Midbrain (tissue), 1 donor: ENCODE measurements around the gene ZNF474.
"Not testable (repeated sequence)": the region's sequence is repeated elsewhere in the genome, so short reads cannot be mapped to it uniquely, and the experiment has no call there.

Experiments
- DNase-seq: peaks from one replicate; lab custom pipeline; 2025; lab: John Stamatoyannopoulos, UW

Gene ZNF474

DNA sequence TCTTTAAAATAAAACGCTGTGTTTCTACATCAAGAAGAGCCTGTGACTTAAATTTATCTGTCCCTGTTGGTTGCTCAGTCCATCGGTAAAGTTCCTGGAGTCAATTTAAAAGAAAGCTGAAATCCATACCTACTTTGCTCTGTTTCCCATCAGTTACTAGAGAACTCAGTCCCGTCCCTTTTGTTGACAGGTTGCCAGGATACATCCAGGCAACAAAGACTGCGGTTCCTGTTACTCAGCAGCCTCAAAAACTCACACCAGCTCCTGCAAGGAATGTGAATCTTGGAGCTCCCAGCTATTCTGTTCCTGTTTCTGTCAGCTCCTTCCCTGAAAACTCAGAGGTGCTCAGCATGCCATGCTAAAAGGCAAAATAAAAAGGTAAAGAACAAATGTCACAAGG, at the start of gene ZNF474:
Gene ZNF474 (plus strand): TSS at position 241 of the 400 bp plus-strand sequence. CDS start 22,445 bp downstream, outside the sequence.
- DNase-seq, result no peak

DNA sequence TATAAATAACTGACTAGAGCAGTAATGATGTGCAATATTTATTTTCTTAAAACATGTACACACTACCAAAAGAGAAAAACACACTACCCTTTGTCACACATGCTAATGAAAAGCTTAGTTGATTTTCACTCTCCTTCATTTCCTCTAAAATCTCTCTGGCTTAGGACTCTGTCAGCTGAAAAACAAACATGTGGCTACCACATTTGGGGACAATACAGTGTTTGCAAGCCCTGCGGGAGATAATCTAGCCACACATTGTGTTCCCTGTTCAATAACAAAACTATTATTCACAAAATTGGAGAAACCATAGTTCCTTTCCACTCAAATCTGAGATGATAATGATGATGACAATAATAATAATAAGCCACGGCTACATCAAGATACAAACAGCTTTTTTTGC, 47.8 kb upstream of the ZNF474 start:
- no peak for DNase-seq

DNA sequence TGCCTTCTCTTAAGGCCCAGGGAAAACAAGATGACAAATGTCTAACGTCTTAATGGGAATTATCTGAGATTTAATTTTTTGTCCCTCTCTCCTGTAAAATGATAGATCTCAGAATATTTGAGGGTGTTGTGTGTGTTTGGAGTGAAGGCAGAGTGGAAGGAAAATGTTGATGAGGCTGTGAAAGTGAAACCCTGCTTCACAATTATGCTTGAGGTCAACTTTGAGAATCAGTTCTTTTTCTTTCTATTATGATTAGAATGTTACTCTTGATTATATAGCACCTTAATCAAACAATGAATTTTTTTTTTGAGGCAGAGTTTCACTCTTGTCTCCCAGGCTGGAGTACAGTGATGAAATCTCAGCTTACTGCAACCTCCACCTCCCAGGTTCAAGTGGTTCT, 45.8 kb upstream of the ZNF474 start:
- no peak for DNase-seq

DNA sequence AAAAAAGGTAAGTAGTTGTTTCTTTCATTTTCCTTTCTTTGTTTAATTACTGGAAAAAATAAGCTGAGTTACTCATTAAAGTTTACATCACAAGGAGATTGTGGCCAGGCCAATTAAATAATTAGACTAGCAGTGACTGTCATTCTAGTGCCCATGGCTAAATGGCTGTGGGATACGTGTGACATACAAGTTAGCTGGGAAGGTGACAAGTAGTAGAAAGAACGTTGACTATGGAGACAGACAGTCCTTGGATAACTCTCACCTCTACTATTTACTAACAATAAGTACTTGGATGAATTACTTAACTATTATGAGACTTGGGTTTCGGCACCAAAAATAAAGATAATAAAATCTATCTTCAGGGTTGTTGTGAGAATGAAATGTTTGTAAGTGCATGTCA, 44.3 kb upstream of the ZNF474 start:
- DNase-seq, result no peak

DNA sequence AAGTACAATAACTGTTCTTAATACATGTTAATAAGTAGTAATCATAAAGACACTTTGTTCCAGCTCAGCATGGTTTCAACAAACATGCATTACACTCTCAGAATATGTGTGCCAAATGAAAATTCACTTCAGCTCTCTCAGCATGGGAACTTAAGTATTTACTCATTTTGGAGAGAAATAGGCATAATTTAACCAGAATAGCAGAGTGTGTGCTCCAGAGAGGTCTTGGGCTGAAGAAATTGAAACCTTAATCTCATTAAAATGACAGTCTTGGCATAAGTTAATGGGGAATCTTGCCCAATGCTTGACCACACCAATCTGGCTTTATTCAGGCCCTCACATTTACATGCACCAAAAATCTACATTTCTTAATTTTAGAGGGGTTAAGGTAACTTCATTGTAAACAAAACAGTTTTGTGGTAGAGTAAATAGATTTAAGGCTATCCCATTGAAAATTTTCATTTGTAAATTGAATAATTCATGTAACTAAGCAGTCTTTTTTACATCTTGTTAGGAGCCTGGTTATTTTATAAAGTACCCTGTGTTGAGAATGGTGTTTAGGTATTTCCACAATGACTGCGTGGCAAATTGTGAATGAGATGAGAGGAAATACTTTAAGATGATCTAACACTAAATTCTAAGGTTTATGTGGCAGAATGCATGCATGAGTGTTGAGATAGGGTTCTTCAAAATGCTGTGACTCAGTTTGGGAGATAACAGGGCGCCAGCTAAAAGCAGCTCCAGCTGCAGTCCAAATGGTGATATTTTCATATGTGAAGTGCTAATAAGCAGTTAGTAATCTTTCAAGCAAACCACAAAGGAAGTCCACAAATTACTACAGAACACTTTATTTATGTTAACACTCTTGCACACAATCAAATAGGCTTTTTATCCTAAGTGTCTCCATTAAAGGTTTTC, 40.0 kb upstream of the ZNF474 start:
- DNase-seq, result no peak

DNA sequence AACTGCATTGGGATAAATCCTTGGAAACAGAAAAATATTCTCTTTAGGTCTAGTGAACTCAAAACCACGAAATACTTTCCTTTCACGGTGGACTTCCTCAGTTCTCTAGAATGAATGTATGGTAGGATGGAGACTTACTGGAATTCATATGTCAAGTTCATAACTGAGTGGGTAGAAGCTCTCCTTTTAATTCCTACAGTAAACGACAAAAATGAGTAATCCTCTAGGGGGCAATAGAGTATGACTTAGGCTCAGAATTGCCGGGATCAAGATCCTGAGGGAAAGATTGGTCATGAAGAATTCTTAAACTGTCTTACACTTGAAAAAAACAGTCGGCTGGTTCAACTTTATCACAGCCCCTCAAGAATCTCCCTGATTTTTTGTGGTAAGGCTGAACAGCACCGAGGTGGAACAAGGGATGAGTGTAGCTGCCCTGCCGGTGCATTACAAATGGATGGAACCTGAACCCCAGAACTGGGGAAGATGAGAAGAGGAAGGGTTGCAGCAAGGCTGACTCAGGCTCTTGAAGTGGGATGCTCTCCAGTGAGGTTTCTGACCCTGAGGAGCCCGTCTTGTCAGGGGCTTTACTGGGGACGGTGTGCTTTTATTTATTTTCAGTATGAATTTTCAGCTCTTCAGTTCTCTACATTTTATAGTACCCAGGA, 37.3 kb upstream of the ZNF474 start:
- peak; percentile 30 for DNase-seq

DNA sequence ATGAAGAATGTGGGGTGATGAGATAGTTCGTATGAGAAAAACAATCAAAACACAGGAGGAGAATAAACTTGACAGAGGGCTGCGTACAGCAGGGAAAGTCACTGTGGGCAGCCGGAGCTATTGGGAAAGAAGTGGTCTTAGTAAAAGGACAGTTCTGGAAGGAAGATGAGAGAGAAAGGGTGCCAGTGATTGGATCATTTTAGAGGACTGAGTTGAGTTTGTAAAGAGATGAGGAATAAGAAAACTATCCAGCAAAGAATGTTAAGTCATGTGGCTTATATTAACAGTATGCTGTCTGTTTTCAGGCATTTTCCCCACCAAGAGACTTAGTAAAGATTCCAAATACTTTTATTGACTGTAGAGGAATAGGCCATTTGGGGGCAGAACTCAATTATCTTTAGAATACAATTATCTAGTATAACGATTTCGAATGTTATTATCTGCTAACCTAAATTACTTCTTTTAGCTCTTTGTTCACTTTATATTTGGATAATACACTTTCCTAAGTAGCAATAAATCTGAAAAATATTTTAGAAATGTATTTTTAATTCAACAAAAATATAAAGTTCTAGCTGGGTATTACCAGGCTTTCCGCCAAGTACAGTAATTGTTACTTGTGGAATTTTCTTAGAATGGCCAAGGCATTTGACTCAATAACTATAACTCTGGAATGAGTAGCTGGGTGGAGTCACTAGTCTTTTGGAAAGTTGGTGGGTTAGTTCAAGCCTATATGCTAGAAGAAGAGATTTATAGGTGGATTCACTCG, 35.7 kb upstream of the ZNF474 start:
- no peak for DNase-seq

DNA sequence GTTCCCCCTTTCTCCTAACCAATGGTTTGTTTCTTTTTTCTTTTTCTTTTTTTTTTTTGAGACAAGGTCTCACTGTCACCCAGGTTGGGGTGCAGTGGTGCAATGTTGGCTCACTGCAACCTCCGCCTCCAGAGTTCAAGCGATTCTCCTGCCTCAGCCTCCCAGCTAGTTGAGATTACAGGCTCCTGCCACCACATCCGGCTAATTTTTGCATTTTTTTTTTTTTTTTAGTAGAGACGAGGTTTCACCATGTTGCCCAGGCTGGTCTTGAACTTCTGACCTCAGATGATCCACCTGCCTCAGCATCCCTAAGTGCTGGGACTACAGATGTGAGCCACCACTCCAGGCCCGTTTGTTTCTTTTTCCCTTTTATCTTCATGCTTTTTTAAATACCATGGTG, 35.1 kb upstream of the ZNF474 start:
- DNase-seq, result not testable (repeated sequence)

DNA sequence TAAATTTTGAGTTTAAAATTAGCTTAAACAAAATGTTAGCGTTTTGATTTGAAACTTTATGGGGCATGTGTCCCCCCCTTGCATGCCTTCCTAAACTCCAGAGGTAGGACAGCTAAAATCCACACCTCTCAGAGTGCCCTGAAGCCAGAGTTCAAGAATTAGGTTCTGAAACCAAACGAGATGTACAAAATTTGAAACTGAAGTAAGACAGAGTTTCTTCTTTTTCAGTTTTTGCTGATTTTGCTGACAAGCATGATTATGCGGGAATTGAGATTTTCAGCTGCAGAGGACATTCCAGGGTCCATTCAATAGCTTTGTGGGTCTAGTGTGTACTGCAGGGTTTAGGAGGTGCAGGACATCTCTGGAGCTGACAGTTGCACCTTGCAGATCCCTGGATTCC, 34.2 kb upstream of the ZNF474 start:
- DNase-seq, result no peak

DNA sequence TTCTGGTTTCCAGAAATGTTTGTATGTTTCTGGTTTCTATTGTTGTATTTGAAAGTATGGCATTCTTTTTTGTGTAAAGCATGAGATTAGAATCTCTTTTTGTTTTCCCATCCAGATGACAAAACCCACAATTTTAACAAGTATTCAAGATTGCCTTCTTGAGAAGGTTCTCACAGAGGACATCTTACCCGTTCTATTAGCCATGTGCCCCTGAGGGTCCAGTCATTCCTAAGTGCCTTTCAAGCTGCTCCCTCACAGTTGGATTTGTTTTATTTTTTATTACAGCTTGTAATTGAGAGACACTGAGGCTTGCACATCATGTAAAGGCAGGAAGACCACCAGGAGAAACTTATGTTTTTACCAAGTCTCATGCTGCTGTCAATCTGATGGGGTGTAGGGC, 32.0 kb upstream of the ZNF474 start:
- DNase-seq, result no peak

DNA sequence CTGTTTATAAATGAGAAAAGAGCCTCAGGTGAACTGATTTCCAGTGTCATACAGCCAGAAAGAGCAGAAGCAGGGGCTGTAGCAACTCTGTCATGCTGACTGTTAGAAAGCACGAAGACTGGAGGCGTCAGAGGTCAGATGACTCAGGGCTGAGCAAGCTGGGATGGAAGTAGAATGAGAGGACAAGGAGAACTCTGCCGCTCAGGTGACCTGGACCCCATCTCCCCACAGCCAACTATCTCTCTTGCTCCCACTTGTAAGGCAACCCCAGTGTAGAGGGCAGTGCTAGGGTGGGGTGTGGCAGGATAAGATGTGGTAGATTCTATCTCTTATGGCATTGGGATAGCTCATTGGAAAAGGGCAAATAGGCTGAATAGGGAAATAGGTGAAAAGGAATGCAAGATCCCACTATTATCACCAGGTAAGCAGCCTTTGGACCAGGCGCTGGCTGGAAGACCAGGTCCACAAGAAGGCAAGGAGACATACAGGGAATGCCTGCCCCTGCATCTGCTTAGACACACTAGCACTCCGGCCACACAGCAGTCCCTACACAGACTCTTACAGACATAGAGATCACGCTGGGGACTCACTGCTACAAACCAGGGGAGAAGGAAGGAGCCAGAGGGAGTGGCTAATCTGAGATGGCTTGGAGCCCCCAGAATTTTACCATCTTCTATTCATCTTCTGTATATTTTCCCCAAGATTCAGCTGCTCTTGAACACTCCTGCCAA, 30.1 kb upstream of the ZNF474 start:
- no peak for DNase-seq

DNA sequence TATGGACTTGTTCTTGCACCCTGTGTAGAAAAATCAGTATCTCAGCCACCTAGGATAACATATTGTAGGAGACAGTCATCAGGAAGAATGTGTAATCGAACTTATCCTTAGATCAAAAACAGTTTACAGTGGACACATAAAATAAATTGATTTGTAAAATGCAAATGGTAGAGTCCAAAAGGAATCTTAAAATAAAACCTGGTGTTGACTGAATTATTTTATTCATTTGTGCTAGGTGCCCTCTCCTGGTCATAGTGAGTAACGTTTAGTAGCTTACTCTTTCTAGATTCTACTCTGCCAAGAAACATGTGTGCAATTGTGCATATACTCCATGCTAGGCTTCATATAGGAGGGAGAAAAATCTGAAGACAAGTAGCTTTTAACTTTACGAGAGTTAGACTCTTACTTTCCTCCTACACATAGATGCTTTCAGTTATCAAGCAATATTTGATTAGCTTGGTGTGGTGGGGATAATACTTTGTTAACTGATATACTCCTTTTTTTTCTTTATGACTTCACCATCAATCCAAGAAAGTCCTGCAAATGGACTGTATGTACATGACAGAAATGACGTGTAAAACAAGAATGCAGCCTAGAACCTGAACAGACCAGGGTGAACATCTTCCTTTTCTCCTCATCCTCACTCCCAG, 27.6 kb upstream of the ZNF474 start:
- DNase-seq, result peak; percentile 25

DNA sequence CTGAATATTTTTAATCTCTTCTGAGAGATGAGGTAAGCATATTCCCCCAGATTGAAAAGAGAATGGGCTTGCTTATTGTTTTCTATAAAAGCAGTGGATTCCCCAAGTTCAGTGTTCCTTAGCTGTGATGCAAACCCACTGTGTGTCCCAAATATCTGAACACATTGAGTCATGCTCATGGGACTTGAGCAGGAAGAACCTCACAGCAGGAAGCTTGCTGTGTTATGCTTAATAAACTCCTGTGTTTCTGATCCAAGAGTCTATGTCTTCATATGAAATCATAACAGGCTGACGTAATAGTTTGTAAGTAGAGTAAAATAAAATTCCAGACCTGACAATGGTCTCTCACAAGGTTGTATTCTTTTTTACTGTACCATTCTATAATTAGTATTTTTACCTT, 26.5 kb upstream of the ZNF474 start:
- no peak for DNase-seq

DNA sequence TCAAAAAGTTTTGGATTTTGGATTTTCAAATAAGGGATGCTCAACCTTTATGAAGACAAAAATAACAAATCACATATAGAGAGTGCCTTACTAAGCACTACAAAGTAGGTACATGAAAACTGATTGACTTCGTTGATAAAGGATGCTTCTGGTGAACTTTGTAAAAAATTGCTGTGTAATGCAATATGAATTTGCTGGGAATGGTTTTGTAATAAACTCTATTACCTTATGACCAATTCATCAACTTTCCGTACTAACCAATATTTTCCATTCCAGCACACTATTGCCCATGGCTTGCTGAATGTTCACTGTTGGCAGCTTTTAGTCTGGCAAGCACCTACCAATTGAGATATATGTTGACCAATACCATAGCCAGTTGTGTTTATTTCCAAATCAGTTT, 23.4 kb upstream of the ZNF474 start:
- DNase-seq, result no peak

DNA sequence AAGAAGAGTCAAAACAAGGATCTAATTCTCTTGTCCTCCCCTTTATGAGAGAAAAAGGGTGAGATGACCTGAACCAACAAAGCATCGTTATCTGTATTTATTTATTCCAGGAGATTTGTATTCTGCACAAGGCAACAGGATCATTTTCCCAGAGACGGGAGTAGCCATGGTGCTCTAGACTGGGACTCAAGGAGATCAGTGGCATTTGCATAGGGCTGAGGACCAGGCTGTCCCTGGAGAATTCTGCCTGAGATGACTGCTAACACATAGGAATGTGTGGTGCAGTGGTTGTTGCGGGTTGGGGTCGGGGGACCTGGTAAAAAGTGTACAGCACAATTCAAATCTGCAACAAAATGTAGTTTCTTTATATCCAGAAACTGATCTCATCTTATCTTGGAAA, 22.3 kb upstream of the ZNF474 start:
- DNase-seq, result no peak

DNA sequence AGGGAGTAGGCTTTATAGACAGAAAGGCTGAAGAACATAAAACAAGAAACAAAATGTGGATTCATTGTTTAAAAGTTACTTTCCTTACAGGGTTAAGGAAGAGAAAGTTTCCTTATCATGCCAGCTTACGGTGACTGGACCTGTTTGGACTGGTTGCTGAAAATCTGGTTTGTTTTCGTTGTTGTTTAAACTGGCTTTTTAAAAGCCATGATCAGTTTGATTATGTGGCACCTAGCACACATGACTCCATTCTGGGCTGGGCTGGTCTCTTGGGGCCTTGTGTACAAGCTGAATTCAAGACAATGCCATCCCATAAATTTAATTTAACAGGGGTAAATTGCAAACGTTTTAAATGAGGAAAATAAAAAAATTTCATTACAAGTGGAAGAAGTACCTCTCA, 18.4 kb upstream of the ZNF474 start:
- DNase-seq, result no peak

DNA sequence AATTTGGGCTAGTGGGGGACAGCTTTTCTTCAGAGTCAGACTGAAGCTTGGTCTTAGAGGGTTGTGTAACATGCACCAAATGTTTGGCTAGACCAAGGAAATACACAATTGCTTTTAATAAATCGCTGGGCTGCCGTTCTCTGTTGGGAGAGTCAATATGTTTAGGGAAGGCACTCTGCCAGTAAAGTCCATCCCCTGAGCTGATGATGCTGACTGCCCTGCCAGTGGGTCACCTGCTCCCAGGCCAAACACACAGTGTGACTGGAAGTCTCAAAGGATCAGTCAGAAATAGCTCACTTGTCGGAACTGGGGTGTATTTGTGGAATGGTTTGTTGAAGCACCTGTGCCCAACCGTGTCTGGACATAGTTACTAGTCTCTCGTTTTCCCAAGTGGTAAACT, 17.9 kb upstream of the ZNF474 start:
- DNase-seq, result no peak

DNA sequence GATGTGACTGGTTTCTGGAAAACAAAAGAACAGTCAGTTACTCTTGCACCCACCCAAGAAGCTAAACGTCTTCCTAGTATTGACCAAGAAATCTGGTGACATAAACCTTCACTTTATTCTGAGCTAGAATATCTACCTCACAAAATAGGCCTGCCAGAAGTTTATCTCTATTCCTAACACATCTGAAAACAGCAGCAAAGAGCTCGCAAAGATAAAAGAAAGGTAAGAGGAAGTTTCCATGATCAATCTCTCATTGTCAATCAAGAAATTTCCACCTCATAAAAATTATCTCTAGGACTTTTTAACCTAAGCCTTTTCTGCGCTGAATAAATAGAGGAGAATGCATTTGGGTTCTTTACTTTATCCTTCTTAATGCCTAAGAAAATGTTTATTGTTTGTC, 17.3 kb upstream of the ZNF474 start:
- DNase-seq, result no peak

DNA sequence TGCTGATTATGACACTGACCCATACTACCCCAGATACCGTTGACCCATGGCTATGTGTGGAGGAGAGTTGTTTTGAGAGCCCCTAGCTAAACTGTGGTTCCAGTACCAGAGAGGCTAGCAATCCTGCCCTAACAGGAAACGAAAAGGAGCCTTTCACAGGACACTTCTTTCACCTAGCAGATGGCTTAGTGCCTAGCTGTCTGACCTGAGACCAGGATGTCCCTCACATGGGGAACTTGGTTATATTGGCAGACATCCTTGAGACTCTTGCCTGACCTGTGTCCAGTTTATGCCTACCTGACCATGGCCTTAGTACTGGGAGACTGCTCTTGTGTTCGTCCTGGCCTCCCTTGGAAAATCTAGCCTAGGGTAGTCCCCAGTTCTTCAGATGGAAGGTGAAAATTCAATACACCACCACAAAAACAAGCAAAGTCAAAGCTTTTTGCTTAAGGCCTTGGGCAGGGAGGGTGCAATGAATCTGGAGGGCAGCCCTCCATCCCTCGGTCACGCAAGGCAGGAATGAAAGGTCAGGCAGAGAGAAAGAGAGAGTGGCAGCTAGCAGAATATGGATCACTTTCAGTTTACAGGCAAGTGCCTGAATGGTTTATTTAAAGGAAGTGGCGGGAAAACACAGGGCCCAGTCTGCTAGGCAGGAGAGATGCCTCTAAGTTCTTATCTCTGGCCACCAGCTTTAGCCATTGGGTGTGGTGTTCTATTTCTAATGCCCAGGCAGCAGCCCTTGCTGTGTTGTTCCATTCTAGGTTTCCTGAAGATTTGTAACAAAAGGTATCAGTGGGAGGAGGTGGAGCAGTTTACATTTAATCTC, 16.4 kb upstream of the ZNF474 start:
- DNase-seq, result no peak

DNA sequence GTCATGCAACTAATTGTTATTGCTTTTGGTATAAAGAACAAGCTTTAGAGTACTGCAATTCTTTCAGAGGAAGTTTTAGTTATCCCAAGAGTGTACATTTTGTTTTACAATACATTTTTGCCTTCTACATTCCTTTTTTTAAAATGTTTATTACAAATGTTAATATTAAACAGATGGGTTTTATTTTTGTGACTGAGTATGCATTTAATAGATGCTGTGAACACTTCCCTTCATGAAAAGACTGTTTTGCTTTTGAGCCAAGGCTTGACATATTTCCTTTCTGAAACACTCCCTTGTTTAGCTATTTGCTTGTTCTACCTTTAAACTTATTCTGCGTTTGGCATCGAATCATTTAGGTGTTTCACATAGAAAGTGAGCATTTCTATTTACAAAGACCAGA, 14.8 kb upstream of the ZNF474 start:
- DNase-seq, result no peak
